GM19455 (cell line): ENCODE results near the gene FBXW8.

Experiments used
- ATAC-seq: cut with Tn5 transposase; IDR thresholded peaks from one replicate; pipeline ENCODE4 v1.9.1; 2021; ENCODE audit not compliant: unreplicated experiment

FBXW8 gene

DNA sequence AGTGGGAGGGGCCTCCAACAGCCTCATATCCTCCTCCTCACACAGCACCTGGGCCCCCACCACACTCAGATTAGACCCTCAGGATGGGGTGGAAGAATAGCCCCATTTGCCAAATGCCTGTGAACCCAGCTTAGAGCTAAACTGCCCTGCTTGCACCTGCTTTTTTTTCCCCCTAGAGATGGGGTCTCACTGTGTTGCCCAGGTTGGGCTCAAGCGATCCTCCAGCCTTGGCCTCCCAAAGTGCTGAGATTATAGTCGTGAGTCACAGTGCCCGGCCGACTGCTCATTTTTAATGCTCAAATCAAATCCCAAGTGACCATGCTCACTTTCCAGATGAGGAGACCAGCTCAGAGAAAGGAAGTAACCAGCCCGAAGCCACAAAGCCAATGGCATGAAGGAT, 161.4 kb downstream of the FBXW8 start:
- no peak for ATAC-seq

DNA sequence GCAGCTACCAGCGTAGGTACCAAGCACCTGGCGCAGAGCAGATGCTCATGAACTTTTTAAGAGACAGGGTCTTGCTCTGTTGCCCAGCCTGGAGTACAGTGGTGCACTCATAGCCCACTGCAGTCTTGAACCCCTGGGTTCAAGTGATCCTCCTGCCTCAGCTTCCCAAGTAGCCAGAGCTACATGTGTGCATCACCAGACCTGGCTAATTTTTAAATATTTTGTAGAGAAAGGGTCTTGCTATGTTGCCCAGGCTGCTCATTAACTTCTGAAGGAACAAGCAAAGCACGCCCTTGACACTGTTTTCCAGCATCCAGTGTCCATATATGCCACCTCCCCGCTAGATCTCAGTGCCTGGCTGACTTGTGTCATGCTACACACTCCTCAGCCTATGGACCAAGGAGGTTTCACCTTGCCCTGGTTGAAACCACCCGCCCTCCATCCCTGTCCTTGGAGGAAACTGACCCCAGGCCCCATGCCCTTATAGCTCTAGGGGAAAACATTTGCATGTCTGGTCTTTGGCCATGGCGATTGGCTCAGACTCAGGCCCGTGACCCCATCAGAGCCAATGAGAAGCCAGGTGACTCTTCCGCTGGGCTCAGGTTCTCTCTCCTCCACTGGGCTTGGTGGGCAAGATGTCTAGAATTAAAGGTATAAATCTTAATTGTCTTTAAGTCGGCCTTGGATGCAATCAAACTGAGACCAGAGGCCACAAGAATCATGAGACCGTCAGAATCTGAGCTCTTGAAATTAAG, 162.2 kb downstream of the FBXW8 start:
- no peak for ATAC-seq

DNA sequence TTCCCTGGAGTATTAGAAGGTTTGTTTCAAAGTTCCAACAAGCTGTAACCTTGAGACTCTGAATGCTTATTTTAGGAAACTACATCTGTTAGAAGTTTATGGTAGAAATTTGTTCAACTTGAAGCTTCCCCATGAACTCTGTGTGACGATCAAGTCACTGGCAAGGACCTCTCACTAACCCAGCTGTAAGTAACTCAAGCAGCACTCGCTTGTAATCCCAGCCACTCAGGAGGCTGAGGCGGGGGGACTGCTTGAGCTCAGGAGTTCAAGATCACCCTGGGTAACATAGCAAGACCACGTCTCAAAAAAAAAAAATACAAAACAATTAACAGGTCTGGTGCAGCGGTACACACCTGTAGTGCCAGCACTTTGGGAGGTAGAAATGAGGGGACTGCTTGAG, 162.9 kb downstream of the FBXW8 start:
- no peak for ATAC-seq

DNA sequence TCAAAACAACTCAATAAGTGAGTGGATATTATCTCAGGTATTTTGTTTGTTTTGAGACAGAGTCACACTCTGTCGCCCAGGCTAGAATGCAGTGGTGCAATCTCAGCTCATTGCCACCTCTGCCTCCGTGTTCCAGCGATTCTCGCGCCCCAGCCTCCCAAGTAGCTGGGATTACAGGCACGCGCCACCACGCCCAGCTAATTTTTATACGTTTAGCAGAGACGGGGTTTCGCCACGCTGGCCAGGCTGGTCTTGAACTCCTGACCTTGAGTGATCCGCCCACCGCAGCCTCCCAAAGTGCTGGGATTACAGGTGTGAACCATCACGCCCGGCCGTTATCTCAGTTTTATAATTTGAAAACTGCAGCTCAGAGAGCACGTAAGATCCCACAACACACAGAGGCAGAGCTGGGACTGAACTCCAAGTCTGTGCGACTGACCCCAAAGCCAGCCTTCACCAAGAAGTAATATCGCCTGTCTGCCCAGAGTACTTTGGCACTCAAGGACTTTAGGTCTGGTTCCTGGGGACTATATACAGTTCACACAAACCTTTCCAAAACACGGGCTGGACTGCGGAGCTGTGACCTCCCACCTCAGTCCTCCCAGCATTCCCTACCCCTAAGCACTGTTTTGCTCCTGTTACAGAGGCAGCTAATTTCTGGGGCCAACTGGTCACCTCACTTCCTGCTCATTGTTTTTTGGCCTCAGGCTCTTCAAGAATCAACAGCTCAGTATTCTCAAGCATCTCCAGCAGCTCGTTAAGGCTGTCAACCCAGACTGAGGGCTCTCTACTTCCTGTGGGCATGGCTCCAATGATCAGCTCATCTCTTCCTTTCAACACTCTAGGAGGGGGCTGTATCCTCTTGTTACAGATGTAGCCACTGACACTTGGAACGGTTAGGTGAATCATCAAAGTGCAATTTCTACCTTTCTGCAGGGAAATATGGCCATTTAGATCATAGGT, 165.9 kb downstream of the FBXW8 start:
- ATAC-seq = no peak

DNA sequence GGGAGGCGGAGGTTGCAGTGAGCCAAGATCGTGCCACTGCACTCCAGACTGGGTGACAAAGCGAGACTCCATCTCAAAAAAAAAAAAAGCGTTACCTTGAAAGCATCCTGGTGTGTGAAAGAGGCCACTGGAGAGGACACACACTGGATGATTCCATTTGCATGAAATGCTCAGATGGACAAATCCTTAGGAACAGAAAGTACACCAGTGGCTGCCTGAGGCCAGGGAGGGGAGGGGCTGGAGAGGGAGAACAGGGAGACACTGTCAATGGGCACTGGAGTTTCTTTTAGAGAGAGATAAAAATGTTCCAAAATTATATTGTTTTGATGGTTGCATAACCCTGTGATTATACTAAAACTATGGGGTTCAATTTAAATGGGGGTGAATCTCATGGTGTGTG, 168.7 kb downstream of the FBXW8 start:
- ATAC-seq = no peak

DNA sequence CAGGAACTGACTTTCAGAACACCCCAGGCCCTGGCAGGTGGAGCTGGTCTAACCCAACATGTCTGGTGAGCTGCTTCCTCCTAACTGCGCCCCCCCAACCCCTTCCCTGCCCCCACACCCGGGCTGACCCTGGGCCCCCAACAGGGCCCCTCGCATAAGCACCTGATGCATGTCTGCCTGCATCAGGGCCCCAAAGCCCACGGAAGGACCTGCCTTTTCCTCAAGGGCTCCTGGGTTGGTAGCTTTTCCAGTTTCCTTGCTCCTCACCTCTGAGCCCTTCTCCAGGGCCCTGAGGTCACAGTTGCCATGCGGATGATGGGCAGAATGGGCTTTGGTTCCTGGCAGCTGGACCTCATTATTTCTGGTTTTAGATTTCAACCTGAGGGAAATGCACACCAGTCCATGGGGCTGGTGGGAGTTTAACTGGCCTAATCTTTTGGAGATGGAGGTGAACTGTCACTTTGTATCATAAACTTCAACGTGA, 170.0 kb downstream of the FBXW8 start:
- no peak for ATAC-seq
